DMS53 treated with DMSO at 0.1 percent for 48 hours (cell line): ENCODE results near the gene AQP7.
A peak's percentile ranks its signal among the peaks of the same experiment; 100 is the strongest.
"Not testable (repeated sequence)": the region's sequence is repeated elsewhere in the genome, so short reads cannot be mapped to it uniquely, and the experiment has no call there.

ENCODE experiments used
- DNase-seq: peaks from one replicate; lab custom pipeline; 2025; ENCODE audit not compliant: unreplicated experiment; lab: John Stamatoyannopoulos, UW

Gene AQP7

GRCh38 chr9:33434317-33435105 lies 32.1 kb upstream of the AQP7 start:
- DNase-seq = no peak

- no peak for DNase-seq
Measured at GRCh38 chr9:33433871-33434270, 31.5 kb upstream of the AQP7 start.

GRCh38 chr9:33431420-33431819 lies 29.1 kb upstream of the AQP7 start:
- DNase-seq = no peak

GRCh38 chr9:33430942-33431341 lies 28.6 kb upstream of the AQP7 start:
- no peak for DNase-seq

- DNase-seq = no peak
Measured at GRCh38 chr9:33429256-33429985, 27.1 kb upstream of the AQP7 start.

GRCh38 chr9:33426843-33427293 lies 24.5 kb upstream of the AQP7 start:
- no peak for DNase-seq

GRCh38 chr9:33425128-33425533 lies 22.8 kb upstream of the AQP7 start:
- DNase-seq = no peak

GRCh38 chr9:33424492-33424891 lies 22.1 kb upstream of the AQP7 start:
- not testable (repeated sequence) for DNase-seq

GRCh38 chr9:33424043-33424442 lies 21.7 kb upstream of the AQP7 start:
- DNase-seq = not testable (repeated sequence)

- DNase-seq = no peak
Measured at GRCh38 chr9:33419708-33420303, 17.4 kb upstream of the AQP7 start.

GRCh38 chr9:33418090-33418489 lies 15.7 kb upstream of the AQP7 start:
- DNase-seq = no peak

GRCh38 chr9:33416996-33417395 lies 14.6 kb upstream of the AQP7 start:
- DNase-seq = peak; percentile 24

- DNase-seq = peak; percentile 97
Measured at GRCh38 chr9:33415501-33416038, 13.2 kb upstream of the AQP7 start.

- no peak for DNase-seq
Measured at GRCh38 chr9:33414889-33415500, 12.6 kb upstream of the AQP7 start.

- no peak for DNase-seq
Measured at GRCh38 chr9:33414268-33414667, 11.9 kb upstream of the AQP7 start.

- no peak for DNase-seq
Measured at GRCh38 chr9:33408087-33408486, 5.7 kb upstream of the AQP7 start.

- DNase-seq = no peak
Measured at GRCh38 chr9:33407061-33407460, 4.7 kb upstream of the AQP7 start.

- no peak for DNase-seq
Measured at GRCh38 chr9:33404788-33405362, 2.5 kb upstream of the AQP7 start.

- no peak for DNase-seq
Measured at GRCh38 chr9:33403941-33404787, 1.8 kb upstream of the AQP7 start.

- DNase-seq = not testable (repeated sequence)
Measured at GRCh38 chr9:33401809-33402208, 559 bp downstream of the AQP7 start.
